Breast epithelium (tissue), 4 donors: ENCODE measurements around the gene BLOC1S6. TPM values are rescaled to one million over a fixed set of nuclear protein-coding genes. Genes with fewer than 3 reads are reported as not detected.
A peak's percentile ranks its signal among the peaks of the same experiment; 100 is the strongest.

Experiments used
- DNase-seq, 2 donors: peaks; one replicate each; pipeline ENCODE4 v3.0.0-alpha.2; 2019; ENCODE audit warnings: low spot score in 2 of 2
- H3K27ac ChIP-seq, 2 donors: fragments of 200-600 bp; sonication (generic) in 1 of 2; one replicate each; pipeline ENCODE4 v1.5.1; 2016 to 2019; ENCODE audit warnings: mild to moderate bottlenecking in 1 of 2
- H3K27me3 ChIP-seq, 2 donors: fragments of 200-600 bp; sonication (generic) in 1 of 2; one replicate each; pipeline versions ENCODE4 v1.5.1 to v1.6.0; 2017 to 2019; ENCODE audit warnings: control low read depth in 1 of 2, mild to moderate bottlenecking in 1 of 2
- H3K36me3 ChIP-seq: fragments of 200-600 bp; one replicate; pipeline ENCODE4 v1.5.1; 2019
- H3K4me1 ChIP-seq, 2 donors: fragments of 200-600 bp; sonication (generic); one replicate each; pipeline ENCODE4 v1.5.1; 2016 to 2019; ENCODE audit warnings: control low read depth in 1 of 2
- H3K4me3 ChIP-seq, 3 donors: fragments of 200-600 bp; sonication (generic); 1 replicate in 2 of 3; 2 replicates in 1 of 3; pipeline ENCODE4 v1.5.1; 2016 to 2019; ENCODE audit warnings: mild to moderate bottlenecking in 3 of 3, moderate library complexity in 2 of 3
- H3K9me3 ChIP-seq, 2 donors: fragments of 200-600 bp; sonication (generic) in 1 of 2; one replicate each; pipeline ENCODE4 v1.5.1; 2016 to 2019; ENCODE audit warnings: control low read depth in 1 of 2
- POLR2A ChIP-seq: fragments of 450-650 bp; IDR thresholded peaks from one replicate; pipeline ENCODE4 v1.6.1; 2016; ENCODE audit warnings: antibody characterized with exemption, mild to moderate bottlenecking, moderate library complexity
- POLR2AphosphoS5 ChIP-seq, 3 donors: sonication (generic); formaldehyde crosslinking; IDR thresholded peaks; one replicate each; pipeline ENCODE4 v1.6.1; 2017; ENCODE audit warnings: antibody characterized with exemption in 3 of 3
- intact Hi-C: fragments of 100-400 bp; cut with DNase I; formaldehyde crosslinking; loops from one replicate; pipeline ENCODE4 v1.15.1; 2023; ENCODE audit warnings: low total_unique reads
- total RNA-seq, 3 donors: library from RNA; depleted of rRNA; stranded (reverse); fragments of >200 nt; gene quantifications; one replicate each; pipeline ENCODE4 v1.1.0, GENCODE V29; 2016
- TF ChIP-seq, protein P1 (sequence below), 3 donors: fragments of 450-650 bp; IDR thresholded peaks; one replicate each; pipeline ENCODE4 v1.5.1; 2016 to 2017; ENCODE audit warnings: antibody characterized with exemption in 3 of 3, mild to moderate bottlenecking in 3 of 3, moderate library complexity in 3 of 3

Gene BLOC1S6
- total RNA-seq: 10 to 100 TPM; 52.1 to 94.1 (median 68.5) TPM

DNA sequence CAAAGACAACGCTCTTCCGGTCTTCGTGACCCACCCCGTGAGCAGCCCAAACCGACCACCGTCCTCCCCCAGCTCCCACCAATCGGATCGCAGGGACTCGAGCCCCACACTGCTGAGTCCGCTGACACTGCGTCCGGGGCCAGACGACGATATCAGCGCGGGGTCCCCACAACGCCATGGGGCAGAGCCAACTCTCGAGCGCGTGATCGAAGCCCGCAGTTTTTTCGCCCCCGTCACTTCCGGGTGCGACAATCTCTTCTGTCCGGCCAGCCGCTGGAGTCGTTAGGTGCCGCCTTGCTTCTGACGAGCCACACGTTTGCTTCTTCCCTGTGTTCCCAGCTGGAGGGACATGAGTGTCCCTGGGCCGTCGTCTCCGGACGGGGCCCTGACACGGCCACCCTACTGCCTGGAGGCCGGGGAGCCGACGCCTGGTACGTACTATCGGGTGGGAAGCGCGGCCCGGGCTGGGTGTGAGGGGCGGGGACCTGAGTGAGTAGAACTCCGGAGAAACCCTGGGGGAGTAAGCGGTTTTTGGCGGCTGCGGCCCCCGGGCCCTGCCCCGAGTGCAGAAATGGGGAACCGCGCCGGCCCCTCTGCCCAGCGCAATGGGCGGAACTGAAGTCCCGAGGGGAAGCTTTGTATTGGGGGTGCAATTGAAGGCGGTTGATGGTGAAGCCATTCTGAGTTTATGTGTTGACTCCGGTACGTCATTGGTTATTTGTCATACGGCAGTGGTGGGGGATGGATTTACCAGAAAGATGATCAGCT, at the start of gene BLOC1S6:
TSS of gene BLOC1S6 (plus strand) at position 285 of the 768 bp plus-strand sequence. CDS start at position 350, 65 bp downstream.
- H3K4me1 ChIP-seq: peaks cover 0 to 9% of the 10 kb centered on the region in 2 donors
- H3K36me3 ChIP-seq: no peaks in the 10 kb centered on the region
- no peaks in the 10 kb centered on the region for H3K9me3 ChIP-seq
- TF ChIP-seq POLR2A: peak; percentile 84
- TF ChIP-seq, protein P1, sequence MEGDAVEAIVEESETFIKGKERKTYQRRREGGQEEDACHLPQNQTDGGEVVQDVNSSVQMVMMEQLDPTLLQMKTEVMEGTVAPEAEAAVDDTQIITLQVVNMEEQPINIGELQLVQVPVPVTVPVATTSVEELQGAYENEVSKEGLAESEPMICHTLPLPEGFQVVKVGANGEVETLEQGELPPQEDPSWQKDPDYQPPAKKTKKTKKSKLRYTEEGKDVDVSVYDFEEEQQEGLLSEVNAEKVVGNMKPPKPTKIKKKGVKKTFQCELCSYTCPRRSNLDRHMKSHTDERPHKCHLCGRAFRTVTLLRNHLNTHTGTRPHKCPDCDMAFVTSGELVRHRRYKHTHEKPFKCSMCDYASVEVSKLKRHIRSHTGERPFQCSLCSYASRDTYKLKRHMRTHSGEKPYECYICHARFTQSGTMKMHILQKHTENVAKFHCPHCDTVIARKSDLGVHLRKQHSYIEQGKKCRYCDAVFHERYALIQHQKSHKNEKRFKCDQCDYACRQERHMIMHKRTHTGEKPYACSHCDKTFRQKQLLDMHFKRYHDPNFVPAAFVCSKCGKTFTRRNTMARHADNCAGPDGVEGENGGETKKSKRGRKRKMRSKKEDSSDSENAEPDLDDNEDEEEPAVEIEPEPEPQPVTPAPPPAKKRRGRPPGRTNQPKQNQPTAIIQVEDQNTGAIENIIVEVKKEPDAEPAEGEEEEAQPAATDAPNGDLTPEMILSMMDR (IDR thresholded peaks at IDR 0.05): no peak
- TF ChIP-seq POLR2AphosphoS5 (IDR thresholded peaks at IDR 0.05): peak; percentile 88 to 95 (median 94)
- intact Hi-C loops: no loop called here
- DNase-seq: peak; percentile 75 to 90
- H3K27ac ChIP-seq: peak within 1 kb of the TSS; percentile 99
- H3K27me3 ChIP-seq: no peaks in the 10 kb centered on the region
- peak within 1 kb of the TSS; percentile 83 to 95 (median 88) for H3K4me3 ChIP-seq

- intact Hi-C loops: loop anchor here (10.0 kb wide), 1 partner anchor 595 kb away; no protein-coding TSS in a partner anchor
- TF ChIP-seq POLR2A (no peak), POLR2AphosphoS5 (IDR thresholded peaks at IDR 0.05) (no peak)
- TF ChIP-seq, protein P1 (IDR thresholded peaks at IDR 0.05): no peak
- no peak for DNase-seq
- H3K9me3 ChIP-seq: no peaks in the 10 kb centered on the region
- H3K36me3 ChIP-seq: no peaks in the 10 kb centered on the region
- H3K4me1 ChIP-seq: no peaks in the 10 kb centered on the region
- H3K4me3 ChIP-seq: no peak overlapping the region
- H3K27me3 ChIP-seq: no peaks in the 10 kb centered on the region
- H3K27ac ChIP-seq: no peak overlapping the region
These were observed 47.5 kb upstream of the BLOC1S6 start for GRCh38 chr15:45539680-45540079.

DNA sequence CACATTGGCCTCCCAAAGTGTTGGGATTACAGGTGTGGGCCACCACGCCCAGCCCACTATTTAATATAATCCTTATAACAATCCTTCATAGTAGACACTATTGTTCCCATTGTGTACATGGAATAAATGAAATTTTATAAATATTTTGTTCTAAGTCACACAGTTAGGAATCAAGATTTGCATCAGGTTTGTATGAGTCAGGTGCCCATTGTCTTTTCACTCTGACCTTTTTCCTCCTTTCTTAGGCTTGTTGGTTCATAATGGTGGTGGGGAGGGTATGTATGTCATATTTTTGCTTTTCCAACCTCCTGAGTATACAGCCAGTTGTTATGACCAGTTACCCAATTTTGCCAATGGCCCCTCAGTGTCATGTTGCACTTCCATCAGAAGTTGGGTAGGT, 46.6 kb upstream of the BLOC1S6 start:
- Histone ChIP-seq H3K4me1 (no peaks in the 10 kb centered on the region), H3K4me3 (no peak overlapping the region), H3K27me3 (no peaks in the 10 kb centered on the region), H3K36me3 (no peaks in the 10 kb centered on the region), H3K9me3 (no peaks in the 10 kb centered on the region), H3K27ac (no peak overlapping the region)
- intact Hi-C loops: no loop called here
- DNase-seq: no peak
- TF ChIP-seq POLR2AphosphoS5 (IDR thresholded peaks at IDR 0.05) (no peak), POLR2A (no peak)
- TF ChIP-seq, protein P1 (IDR thresholded peaks at IDR 0.05): no peak

DNA sequence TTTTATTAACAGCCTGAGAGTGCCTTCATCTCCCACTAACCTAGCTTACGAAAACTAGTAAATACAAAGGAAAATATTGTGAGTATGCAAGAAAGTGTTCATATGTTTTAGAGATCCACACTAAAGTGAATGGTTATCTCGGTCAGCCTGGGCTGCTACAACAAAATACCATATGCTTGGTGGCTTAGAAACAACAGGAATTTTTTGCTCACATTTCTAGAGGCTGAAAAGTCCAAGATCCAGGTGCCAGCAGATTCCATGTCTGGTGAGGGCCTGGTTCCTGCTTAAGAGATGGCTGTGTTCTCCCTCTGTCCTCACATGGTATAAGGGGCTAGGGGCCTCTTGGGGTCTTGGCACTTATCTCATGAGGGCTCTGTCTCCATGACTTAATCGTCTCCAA, 44.1 kb upstream of the BLOC1S6 start:
- Histone ChIP-seq H3K27ac (no peak overlapping the region), H3K36me3 (no peaks in the 10 kb centered on the region), H3K27me3 (no peaks in the 10 kb centered on the region), H3K4me1 (no peaks in the 10 kb centered on the region), H3K9me3 (no peaks in the 10 kb centered on the region), H3K4me3 (no peak overlapping the region)
- intact Hi-C loops: no loop called here
- TF ChIP-seq POLR2A (no peak), POLR2AphosphoS5 (IDR thresholded peaks at IDR 0.05) (no peak)
- TF ChIP-seq, protein P1 (IDR thresholded peaks at IDR 0.05): no peak
- DNase-seq: no peak

DNA sequence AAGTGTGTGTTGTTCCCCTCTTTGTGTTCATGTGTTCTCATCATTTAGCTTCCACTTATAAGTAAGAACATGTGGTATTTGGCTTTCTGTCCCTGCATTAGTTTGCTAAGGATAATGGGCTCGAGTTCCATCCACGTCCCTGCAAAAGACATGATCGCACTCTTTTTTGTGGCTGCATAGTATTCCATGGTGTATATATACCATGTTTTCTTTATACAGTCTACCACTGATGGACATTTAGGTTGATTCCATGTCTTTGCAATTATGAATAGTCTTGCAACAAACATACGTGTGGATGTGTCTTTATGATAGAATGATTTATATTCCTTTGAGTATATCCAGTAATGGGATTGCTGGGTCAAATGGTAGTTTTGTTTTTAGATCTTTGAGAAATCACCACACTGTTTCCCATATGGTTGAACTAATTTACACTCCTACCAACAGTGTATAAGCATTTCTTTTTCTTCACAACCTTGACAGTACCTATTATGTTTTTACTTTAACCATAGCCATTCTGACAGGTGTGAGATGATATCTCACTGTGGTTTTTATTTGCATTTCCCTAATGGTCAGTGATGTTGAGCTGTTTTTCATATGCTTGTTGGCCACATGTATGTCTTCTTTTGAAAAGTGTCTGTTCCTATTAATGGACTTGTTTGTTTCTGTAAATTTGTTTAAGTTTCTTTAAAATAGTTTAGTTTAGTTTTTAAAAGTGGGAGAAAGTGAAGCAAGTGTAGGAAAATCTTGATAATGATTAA, 42.7 kb upstream of the BLOC1S6 start:
- Histone ChIP-seq H3K4me1 (no peaks in the 10 kb centered on the region), H3K36me3 (no peaks in the 10 kb centered on the region), H3K4me3 (no peak overlapping the region), H3K27ac (no peak overlapping the region), H3K27me3 (no peaks in the 10 kb centered on the region), H3K9me3 (no peaks in the 10 kb centered on the region)
- TF ChIP-seq POLR2AphosphoS5 (IDR thresholded peaks at IDR 0.05) (no peak), POLR2A (no peak)
- TF ChIP-seq, protein P1 (IDR thresholded peaks at IDR 0.05): no peak
- intact Hi-C loops: no loop called here
- DNase-seq: no peak
